Mucosa of descending colon (tissue), 3 donors: ENCODE data around the gene PLXNA2. TPM values are rescaled to one million over a fixed set of nuclear protein-coding genes. Genes with fewer than 3 reads are reported as not detected.

ENCODE experiments used
- ATAC-seq: fragments of 200-7000 bp; cut with Tn5 transposase; one replicate; pipeline ENCODE4 v1.9.1; 2020; ENCODE audit warnings: mild to moderate bottlenecking, moderate library complexity
- DNase-seq, 3 donors: peaks; one replicate each; pipeline ENCODE4 v3.0.0-alpha.2; 2020
- H3K36me3 ChIP-seq: fragments of 200-600 bp; one replicate; pipeline ENCODE4 v1.8.0; 2021; ENCODE audit warnings: low read depth, mild to moderate bottlenecking
- H3K4me1 ChIP-seq: fragments of 200-600 bp; one replicate; pipeline ENCODE4 v1.8.0; 2021; ENCODE audit warnings: low read depth, mild to moderate bottlenecking
- H3K4me3 ChIP-seq: fragments of 200-600 bp; one replicate; pipeline ENCODE4 v1.8.0; 2021; ENCODE audit warnings: mild to moderate bottlenecking
- H3K9me3 ChIP-seq: fragments of 200-600 bp; one replicate; pipeline ENCODE4 v1.8.0; 2021; ENCODE audit warnings: mild to moderate bottlenecking
- intact Hi-C, 2 donors: fragments of 100-400 bp; cut with DNase I in 1 of 2; cut with micrococcal nuclease in 1 of 2; formaldehyde crosslinking; loops; one replicate each; pipeline versions ENCODE4 v1.11.0 to v1.11.1; 2022; cut with DNase I, micrococcal nuclease
- total RNA-seq, 3 donors: library from RNA; stranded (reverse); fragmentation: NEBNext Ultra II Directional in 2 of 3; extraction: Animal tissue kit (Norgen Biotek cat#: 25700) in 2 of 3; gene quantifications; one replicate each; pipeline versions ENCODE4 v1.2.1 to v1.2.4, GENCODE V29; 2021 to 2023
- TF ChIP-seq, protein P1 (sequence below): fragments of 200-600 bp; IDR thresholded peaks from one replicate; pipeline ENCODE4 v1.8.0; 2022; ENCODE audit warnings: antibody characterized with exemption, mild to moderate bottlenecking
- donor health status: DM: no; HTN: no; CAD: no; lungs with moderate emphysema.
- donor health status: DM: no; HTN: no; CAD: no.
- donor health status: DM: no; HTN: yes; CAD: no.

PLXNA2 gene
- total RNA-seq, 3 donors from 2014 or later, result 65.5 to 127 (median 70.6) TPM

DNA sequence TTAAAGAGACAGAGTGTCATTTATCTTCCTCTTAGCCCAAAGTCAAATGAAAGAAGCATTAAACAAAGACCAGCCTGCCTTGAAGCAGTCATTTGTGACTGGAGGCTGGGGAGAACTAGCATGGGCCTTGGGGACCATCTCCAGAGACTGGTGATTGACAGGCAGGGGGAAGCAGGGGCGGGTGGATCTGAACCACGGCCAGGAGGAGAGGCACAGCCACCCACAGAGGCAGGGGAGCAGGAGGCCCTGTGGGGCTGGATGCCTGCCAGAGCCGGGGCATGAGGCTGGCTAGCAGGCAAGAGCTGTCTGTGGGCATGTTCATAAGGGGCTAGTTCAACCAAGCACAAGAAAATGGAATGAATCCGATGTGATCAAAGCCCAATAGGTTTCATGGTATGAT lies 73.9 kb downstream of the PLXNA2 start:
- Histone ChIP-seq H3K4me3 (no peak overlapping the region), H3K4me1 (no peaks in the 10 kb centered on the region), H3K36me3 (no peaks in the 10 kb centered on the region), H3K9me3 (no peaks in the 10 kb centered on the region)
- ATAC-seq, result peak; percentile 16
- no peak for DNase-seq
- intact Hi-C loops, result no loop called here
- TF ChIP-seq, protein P1, sequence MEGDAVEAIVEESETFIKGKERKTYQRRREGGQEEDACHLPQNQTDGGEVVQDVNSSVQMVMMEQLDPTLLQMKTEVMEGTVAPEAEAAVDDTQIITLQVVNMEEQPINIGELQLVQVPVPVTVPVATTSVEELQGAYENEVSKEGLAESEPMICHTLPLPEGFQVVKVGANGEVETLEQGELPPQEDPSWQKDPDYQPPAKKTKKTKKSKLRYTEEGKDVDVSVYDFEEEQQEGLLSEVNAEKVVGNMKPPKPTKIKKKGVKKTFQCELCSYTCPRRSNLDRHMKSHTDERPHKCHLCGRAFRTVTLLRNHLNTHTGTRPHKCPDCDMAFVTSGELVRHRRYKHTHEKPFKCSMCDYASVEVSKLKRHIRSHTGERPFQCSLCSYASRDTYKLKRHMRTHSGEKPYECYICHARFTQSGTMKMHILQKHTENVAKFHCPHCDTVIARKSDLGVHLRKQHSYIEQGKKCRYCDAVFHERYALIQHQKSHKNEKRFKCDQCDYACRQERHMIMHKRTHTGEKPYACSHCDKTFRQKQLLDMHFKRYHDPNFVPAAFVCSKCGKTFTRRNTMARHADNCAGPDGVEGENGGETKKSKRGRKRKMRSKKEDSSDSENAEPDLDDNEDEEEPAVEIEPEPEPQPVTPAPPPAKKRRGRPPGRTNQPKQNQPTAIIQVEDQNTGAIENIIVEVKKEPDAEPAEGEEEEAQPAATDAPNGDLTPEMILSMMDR, result no peak

DNA sequence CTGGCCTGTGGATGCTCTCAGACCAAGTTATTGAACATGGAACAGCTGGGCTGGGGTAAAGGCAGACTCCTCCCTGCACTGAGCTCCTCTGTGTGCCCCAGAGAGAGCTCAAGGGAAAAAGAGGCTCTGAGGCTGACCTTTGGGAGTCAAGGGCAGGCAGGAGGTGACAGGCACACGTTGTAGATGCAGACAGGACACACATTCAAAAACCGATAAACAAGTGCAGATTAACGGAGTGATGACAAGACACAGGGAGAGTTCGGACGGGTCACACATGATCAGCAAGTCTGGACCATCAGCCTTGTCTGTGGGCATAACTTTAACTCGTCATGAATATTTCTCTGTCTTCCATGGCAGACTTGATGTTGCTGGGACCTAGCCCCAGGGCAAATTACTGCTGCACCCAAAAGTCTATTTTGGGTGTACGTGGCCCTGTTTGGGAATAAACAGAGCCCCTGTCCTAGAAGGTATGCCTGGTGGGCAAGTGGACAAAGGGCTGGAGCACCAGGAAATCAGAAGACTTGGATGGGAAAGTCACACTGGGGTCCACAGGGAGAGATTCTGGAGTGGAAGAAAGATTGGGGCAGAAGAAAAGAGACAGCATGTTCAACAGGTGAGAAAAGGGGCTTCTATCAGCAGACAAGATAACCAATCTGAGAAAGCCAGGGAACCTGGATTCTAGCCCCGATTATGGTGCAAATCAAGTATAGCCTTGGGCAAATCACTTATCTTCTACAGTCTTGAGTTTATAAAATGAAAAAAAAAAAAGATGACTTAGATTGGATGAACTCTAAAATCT lies 74.9 kb downstream of the PLXNA2 start:
- Histone ChIP-seq H3K9me3 (no peaks in the 10 kb centered on the region), H3K4me1 (peaks cover 2% of the 10 kb centered on the region), H3K36me3 (no peaks in the 10 kb centered on the region), H3K4me3 (no peak overlapping the region)
- intact Hi-C loops, result no loop called here
- TF ChIP-seq, protein P1, result no peak
- ATAC-seq, result no peak
- DNase-seq, result no peak

DNA sequence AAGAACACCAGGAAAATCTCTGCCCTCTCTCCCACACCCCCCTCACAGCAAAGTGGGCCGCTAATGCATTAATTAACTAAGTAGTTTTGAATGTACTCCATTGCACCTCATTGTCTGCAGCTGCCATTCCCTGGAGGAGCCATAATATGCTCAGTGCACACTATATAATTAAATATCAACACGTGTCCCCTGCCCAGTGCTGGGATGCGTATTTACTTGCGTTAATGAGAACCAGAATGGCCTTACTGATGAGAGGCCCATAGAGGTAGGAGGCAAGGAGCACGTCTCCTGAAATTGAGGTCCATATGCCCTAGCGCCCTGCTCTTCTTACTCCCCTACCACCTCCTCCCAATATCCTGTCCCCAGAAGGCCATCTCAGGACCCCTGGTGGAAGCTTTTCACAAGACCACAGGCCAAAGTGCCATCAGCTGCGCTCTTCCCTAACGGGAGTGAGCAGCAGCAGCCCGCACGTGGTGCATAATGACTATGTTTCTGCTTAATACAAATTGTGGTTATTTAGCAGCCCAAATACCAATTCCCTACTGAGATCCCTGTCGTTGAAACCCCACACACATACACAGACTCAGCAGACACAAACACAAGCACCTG lies 76.8 kb downstream of the PLXNA2 start:
- TF ChIP-seq, protein P1, result no peak
- ATAC-seq (no peak), DNase-seq (no peak)
- intact Hi-C loops, result no loop called here
- Histone ChIP-seq H3K4me3 (no peak overlapping the region), H3K9me3 (no peaks in the 10 kb centered on the region), H3K4me1 (peaks cover 18% of the 10 kb centered on the region), H3K36me3 (no peaks in the 10 kb centered on the region)

- TF ChIP-seq, protein P1, result no peak
- Histone ChIP-seq H3K4me1 (peaks cover 18% of the 10 kb centered on the region), H3K4me3 (no peak overlapping the region), H3K9me3 (no peaks in the 10 kb centered on the region), H3K36me3 (no peaks in the 10 kb centered on the region)
- intact Hi-C loops, result no loop called here
- DNase-seq, result no peak
- no peak for ATAC-seq
These were observed 77.6 kb downstream of the PLXNA2 start for GRCh38 chr1:208166340-208167138.

GRCh38 chr1:208165659-208166058 lies 78.5 kb downstream of the PLXNA2 start:
- TF ChIP-seq, protein P1, result no peak
- Histone ChIP-seq H3K9me3 (no peaks in the 10 kb centered on the region), H3K4me3 (no peak overlapping the region), H3K36me3 (no peaks in the 10 kb centered on the region), H3K4me1 (peaks cover 18% of the 10 kb centered on the region)
- intact Hi-C loops, result no loop called here
- ATAC-seq (no peak), DNase-seq (no peak)
